ENCODE results near the gene ATP2C2.
"Not testable (repeated sequence)": the region's sequence is repeated elsewhere in the genome, so short reads cannot be mapped to it uniquely, and the experiment has no call there.

ATP2C2 gene

DNA sequence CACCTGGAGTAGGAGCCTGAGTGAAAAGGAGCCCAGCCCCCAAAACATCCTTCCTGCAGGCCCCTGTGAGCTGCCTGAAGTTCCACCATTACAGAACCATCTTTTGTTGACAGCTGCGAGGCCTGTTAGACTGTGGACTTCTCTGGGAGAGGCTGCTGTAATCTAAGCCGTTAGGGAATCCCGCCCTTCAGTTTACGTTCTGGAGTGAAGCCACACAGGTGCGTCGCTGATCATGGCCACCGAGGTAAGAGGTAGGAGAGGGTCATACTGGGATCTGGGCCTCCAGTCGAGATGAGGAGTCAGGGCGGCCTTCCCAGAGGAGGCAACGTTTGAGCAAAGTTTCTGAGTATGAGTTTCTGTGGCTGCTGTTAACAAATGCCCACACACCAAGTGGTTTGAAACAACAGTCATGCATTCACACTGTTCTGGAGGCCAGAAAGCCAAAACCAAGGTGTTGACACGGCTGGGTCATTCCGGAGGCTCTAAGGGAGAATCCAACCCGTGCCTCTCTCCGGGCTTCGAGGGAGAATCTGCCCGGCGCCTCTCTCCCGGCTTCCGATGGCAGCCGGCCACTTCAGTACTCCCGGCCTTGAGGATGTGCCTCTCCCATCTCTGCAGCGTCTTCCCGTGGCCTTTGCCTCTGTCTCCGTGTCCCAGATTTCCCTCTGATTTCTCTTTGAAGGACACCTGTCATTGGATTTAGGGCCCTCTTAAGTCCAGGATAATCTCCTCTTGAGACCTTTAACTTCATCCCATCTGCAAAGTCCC is 26.6 kb upstream of the ATP2C2 start:
- no peak for DNase-seq

DNA sequence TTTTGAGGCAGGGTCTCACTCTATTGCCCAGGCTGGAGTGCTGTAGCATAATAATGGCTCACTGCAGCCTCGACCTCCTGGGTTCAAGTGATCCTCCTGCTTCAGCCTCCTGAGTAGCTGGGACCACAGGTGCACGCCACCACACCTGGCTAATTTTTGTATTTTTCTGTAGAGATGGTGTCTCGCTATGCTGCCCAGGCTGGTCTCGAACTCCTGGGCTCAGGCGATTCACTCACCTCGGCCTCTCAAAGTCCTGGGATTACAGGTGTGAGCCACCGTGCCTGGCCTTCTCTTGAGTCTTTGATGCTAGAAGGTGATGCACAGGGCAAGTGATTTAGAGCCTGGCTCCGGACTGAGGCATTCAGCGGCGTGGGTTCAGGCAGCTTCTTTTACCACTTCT is 24.5 kb upstream of the ATP2C2 start:
- not testable (repeated sequence) for DNase-seq

DNA sequence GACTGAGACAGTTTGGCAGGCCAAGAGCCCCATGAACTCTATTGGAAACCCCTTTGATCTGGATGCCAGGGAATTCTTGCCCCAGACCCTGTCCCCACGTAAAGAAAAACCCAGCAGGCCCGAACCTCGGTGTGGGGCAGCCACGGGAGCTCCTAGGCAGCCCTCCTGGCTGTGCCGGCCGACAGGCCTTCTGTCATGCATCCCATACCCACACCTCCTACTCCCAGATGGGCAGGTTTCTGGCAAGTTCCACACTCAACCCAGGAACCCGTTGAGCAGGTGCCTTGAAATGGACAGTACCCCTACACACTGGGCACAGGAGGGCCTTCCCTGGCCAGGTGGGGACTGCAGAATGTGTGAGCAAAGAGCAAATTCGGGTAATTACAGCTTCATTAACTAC is 23.6 kb upstream of the ATP2C2 start:
- DNase-seq, result no peak

DNA sequence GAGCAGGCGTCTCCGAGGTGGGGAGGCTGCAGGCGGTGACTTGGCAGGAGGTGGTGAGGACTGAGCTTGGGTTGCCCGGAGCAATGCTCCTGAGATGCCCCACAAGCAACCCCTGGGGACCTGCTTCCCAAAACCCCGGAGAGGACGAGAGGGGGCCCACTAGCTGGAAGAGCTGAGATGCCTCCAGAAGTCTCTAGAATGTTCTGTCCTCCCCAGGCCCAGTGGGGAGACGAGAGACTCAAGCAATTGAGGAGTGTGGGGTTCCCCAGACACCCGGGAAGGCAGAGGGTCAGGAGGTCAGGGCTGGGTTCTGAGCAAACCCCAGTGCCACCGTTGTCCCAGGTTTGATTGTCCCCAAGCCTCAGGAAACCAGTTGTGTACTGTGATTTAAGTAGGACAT is 21.2 kb upstream of the ATP2C2 start:
- DNase-seq, result no peak

DNA sequence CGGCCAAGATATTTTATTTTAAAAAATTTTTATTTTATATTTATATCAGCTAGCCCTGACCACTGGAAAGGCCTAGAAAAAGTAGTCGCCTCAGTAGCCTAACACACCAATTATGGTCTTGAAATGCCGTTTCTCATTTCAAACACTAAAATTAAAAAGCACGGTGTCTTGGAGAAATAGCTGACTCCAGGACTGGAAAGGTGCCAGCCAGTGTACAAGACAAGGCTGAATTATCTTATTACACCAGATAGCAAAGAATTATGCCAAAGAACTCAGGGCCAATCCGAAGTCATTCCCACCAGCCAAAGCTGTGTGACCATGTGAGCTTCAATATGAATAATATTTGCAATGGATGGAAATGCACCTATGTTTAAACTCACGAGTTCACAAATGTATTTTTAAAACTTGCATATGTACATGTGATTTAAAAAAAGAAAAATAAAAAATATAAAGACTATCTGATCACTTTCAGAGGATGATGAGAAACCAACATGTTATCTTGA is 19.9 kb upstream of the ATP2C2 start:
- DNase-seq, result no peak

DNA sequence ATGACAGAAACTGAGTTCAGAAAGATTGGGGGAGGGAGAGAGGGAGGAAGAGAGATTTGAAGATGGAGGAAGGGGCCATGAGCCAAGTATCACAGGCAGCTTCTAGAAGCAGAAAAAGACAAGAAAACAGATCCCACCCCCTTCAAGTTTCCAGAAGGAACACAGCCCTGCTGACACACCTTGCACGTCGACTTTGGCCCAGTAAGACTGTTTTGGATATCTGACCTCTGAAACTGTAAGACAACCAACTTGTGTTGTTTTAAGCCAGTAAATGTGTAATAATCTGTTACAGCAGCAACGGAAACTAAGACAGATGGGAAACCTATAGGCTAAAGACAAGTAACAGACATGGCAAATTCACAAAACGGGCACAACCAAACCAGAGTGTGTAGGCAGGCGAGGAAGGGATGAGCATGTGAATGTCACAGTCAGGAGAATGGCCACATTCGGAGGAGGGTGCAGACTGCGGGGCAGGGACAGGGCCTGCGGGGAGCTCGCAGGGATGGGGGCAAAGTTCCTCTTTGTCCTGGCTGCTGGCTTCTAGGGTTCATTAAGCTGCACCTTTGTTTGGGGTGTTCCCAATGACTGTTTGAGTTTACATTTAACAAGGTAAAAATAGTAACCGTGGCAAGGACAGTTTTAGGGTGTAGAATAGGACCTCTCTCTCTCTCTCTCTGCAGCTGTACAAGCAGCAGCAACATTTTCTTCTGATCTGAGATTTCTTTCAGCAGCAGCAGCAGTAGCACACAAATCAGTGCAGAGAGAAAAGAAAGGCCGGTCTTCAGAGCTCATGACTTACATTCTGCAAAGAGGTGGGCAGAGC is 18.3 kb upstream of the ATP2C2 start:
- no peak for DNase-seq

DNA sequence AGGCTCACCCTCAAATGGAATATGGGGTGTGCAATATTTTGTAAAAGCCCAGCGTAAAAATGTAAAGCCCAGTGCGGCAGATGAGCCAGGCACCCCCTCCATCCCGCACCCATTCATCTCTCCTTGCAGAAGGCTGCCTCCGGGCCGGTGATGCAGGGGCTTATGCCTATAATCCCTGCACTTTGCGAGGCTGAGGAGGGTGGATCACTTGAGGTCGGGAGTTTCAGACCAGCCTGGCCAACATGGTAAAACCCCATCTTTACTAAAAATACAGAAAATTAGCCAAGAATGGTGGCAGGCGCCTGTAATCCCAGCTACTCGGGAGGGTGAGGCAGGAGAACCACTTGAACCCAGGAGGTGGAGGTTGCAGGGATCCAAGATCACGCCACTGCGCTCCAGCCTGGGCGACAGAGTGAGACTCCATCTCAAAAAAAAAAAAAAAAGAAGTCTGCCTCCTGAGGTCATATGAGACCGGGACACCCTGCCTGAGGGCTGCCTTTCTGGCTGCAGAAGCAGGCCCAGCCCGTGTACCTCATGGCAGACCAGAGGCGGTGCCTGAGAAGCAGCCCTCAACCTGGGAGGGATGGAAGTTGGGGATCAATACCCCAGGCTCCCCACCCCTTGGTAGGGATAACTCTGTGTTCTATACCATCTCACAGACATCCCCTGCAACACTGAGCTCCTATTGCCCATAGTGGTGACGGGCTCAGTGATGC is 17.5 kb upstream of the ATP2C2 start:
- DNase-seq, result no peak

DNA sequence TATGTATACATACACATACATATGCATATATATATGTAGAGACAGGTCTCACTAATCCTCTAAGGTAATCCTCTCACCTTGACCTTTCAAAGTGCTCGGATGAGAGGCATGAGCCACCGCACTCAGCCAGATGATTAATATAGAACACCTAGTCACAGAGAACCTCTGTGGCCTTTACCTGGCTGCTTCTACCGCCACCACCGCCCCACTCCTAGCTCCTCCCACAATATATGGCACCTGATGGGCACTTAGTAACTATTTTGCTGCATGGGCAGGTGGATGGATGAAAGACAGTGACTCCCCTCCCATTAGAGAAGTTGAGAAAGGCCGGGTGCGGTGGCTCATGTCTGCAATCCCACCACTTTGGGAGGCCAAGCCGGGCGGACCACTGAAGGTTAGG is 16.7 kb upstream of the ATP2C2 start:
- DNase-seq, result no peak

DNA sequence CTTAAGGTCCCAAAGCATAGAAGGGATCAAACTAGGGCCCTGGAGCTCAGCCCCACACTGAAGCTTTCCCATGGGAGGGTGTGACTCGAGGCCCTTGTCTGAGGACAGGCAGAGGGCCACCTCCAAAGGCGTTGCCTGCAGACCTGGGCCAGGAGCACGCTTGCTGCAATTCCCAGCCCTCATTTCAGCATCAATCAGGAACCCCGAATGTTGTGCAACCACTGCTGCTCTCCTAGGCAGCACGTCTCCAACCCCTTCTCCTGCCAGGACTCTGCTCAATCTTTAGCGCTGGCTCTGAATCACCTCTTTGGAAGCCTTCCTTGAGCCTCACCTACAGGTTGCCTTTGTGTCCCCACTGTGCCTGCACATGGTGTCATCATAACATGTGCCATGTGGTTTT is 14.0 kb upstream of the ATP2C2 start:
- DNase-seq, result no peak

DNA sequence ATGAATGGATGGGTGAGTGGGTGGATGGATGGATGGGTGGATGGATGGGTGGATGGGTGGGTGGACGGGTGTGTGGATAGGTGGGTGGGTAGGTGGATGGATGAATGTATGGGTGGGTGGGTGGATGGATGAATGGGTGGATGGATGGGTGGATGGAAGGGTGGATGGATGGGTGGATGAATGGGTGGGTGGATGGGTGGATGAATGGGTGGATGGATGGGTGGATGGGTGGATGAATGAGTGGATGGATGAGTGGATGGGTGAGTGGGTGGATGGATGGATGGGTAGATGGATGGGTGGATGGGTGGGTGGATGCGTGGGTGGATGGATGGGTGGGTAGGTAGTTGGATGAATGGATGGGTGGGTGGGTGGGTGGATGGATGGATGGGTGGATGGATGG is 13.2 kb upstream of the ATP2C2 start:
- DNase-seq, result no peak

DNA sequence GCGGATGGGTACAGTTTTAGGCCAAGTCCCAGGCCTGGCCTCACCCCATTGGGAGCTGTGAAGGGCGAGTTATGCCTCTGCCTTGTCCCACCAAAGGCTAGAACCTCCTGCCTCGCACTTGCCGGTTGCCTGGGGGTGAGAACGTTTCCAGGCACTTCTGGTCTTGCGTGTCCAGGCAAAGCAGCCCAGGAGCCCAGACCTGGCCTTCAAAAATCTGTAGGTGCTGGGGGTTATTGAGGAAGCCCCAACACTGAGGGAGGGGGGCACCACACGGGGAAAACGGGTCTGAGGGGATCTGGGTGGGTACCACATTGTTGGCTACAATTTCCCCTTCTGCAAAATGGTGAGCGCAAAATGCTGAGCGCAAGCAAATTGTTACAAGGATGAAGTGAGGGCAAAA is 12.2 kb upstream of the ATP2C2 start:
- no peak for DNase-seq

DNA sequence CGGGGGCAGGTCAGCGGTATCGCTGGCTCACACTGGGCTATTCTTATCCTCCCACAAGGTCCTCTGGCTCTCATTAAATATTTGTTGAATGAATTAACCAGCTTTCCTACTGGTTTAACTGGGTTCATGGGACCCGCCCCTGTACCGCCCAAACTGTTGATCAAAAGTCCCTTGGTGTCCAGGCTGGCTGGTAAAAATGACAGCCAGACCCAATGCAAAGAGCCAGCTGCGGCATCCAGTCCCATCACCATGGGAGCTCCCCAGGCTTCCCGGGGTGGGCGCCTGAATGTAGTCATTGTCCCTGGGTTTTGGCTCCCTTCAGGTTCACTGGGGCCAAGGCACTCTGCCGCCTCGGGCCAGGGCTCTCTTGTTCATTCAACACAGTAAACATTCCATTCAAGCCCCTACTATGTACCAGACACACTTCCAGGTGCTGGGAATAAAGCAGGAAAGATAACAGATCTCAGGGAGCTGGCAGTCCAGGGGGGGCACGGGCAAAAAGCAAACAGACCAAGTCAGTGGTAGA is 11.7 kb upstream of the ATP2C2 start:
- no peak for DNase-seq

DNA sequence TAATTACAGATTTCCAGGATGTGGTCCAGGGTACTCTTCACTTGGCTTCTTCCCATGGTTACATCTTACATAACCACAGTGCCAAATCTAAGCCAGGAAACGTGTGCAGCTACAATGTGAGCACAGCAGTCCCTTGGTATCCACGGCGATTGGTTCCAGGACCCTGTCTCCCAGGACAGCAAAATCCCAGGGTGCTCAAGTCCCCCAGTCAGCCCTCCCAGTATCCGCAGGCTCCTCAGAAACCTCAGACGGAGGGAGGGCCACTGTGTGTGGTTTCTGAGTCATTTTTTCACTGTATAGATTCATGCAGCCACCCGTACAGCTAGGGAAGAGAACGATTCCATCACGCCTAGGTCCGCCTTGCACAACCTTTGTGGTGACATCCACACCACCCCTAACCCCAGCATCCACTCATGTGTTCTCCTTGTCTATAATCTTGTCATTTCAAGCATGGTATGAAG is 11.1 kb upstream of the ATP2C2 start:
- no peak for DNase-seq

DNA sequence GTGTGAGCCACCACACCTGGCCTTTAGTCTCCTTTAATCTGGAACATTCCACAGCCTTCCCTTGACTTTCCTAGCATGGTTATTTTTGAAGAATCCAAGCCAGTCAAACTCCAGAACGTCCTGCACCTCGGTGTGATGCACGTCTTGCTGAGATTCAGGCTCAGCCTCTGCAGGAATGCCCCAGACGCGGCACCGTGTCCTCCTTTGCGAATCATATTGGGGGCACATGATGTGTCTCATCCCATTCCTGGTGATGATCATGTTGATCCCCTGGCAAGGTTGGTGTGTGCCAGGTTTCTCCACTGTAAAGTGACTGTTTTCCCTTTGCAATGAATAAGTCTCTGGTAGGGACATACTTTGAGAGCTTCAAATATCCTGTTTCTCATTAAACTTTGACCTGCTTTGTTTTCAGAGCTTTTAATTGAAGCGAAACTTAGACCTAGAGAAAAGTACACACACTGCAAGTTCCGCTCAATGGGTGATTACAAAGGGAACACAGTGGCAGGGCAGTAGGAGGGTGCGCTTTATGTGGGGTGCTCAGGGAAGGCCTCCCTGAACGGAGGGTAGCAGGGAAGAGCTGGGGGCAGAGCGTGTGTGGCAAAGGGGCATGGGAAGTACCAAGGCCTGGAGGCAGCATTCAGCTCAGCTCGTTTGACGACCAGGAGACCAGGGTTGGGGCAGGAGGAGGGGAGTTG is 9.6 kb upstream of the ATP2C2 start:
- DNase-seq, result no peak

DNA sequence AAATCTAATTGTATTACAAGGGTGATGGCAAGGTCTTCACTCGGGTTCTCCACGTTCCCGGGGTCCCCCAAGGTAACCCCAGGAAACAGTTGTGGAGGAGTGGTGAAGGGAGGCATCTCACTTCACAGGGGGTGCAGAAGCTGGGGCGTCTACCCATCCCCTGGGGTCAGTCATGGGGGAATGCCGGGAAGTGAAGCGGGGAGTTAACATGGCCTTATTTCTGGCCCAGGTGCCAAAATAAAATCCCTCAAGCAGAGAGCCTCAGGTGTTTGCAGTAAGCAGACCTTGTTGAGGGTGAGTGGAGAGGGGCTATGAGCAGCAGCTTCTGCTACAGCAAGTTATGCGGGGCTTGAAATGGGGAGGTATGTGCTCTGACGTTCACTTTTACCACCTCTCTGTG is 9.0 kb upstream of the ATP2C2 start:
- no peak for DNase-seq

DNA sequence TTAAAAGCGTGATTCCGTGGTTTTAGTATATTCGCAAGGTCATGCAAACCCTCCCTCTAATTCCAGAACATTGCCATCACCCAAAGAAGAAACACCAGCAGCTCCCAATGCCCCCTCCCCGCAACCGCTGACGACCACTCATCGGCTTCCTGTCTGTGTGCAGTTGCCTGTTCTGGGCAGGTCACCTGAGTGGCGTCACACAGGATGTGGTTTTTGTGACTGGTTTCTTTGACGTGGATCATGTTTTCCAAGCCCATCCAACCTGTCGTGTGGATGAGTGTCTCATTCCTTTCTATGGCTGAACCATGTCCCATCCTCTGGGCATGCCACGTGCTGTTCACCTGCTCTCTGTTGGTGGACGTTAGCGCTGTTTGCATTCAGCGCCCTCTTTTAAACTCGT is 8.2 kb upstream of the ATP2C2 start:
- no peak for DNase-seq

DNA sequence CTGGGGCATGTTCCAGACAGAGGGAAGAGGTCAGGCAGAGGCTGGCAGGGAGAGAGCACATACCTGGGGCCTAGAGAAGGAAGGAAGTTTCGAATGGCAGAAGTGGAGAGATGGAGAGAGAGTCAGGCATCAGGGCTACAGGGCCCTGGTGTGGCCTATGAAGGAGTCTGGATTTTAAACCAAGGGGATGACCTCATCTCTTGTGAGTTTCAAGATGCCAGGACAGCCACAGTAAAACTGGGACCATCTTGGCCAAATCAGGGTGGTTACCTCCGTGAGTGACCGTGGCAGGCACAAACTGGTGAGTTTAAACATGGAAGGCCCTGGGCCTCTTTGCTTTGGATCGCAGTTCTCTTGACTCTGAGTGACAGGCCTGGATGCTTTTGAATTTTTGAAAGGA is 7.6 kb upstream of the ATP2C2 start:
- DNase-seq, result no peak

DNA sequence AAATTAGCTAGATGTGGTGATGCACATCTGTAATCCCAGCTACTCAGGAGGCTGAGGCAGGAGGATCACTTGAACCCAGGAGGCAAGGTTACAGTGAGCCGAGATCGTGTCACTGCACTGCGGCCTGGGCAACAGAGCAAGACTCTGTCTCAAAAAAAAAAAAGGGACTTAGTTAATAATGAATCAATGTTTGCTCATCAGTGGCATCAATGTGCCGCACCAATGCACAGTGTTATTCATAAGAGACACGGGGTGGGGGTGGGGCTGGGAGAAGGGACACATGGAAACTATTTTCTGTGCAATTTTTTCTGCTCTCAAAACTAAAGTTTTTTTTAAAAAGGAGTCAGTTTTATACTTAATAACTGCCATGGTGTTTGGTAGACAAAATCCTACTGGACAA is 6.8 kb upstream of the ATP2C2 start:
- no peak for DNase-seq

DNA sequence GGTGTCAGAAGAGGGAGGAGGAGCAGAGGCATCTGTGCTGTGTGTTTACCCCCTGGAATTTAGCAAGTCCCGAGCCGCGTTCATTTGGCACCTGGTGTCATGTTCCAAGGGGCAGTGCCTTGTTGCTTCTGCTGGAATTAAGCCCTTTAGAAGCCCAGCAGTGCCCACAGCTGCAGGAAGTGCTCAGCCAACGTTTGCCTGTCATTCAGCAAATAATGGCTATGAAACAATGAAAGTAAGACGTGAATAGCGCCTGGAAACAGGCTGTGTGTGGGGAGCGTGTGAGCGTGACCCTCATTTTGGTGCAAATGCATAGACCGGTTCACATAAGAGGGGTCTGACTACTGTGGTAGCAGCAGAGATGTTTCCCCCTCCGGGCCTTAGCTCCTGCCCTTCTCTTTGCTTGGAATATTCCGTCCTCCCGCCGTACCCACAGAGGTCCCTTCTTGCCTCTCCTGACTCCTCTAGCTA is 5.8 kb upstream of the ATP2C2 start:
- no peak for DNase-seq

DNA sequence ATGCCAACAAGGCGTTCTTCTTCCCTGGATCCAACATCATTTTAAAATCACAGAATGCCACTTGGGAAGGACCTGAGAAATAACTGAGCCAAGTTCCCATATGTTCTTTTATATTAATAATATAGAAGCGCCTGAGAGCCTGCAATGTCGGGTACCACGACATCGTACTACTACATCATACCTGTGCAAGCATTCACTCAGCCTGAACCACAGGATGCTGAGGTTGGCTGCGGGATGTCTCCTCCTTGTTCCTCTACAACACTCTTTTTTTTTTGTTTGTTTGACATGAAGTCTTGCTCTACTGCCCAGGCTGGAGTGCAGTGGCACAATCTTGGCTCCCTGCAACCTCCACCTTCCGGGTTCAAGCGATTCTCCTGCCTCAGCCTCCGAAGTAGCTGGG is 2.1 kb upstream of the ATP2C2 start:
- no peak for DNase-seq

DNA sequence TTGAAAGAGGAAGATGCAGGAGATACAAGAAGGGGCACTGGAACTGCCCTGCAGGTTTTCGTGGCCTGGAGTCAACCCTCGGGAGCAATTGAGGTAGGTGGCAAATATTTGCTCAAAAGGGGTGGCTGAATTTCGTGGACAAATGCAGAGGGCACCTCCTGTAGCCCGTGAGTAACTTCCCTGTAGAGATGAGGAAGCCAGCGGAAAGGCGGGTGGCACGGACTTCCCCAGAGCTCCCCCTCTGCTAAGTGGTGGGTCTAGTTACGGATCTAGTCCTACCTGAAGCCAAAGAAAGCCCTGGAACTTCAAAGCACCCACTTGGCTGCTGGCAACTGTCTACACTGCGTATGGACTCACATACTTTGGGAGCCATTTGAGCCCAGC is 1.0 kb upstream of the ATP2C2 start:
- peak; percentile 24 for DNase-seq

DNA sequence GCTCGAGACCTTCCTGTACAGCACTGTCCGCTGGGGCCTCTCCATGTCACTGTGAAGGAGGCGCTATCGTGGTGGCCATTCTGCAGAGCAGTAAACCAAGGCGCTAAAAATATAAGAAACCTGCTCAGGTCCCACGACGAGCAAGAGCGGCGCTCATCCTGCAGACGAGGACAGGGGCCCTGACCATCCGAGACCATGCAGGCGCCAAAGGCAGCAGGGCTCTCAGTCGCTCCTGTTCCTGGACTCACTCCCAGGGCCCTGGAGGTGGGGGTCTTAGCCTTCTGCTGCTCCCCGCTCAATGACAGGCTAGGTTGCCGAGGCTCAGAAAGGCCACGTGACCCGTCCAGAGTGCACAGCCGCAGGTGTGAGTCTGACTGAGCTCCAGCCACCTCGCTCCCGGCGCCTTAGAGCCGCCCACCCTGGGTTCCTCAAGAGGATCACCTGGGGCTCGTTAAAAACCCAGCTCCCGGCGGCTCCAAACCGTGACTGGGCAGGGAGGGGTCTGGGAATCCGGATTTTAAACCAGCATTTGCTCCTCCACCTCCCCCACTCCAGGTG is 509 bp upstream of the ATP2C2 start:
- DNase-seq, result peak; percentile 59
